ENCODE data around the gene DHX58. TPM values are rescaled to one million over a fixed set of nuclear protein-coding genes. Genes with fewer than 3 reads are reported as not detected.

DHX58 gene
- total and polyA plus RNA-seq, 2 of the 4 experiments (the other 2 are of a cell fraction), result 1.1 to 2.8 TPM

GRCh38 chr17:42092939-42093338, 19.6 kb downstream of the DHX58 start:
- Histone ChIP-seq H3K23ac (ENCODE audit: low read depth, low read length) (no peak overlapping the region), H4K8ac (ENCODE audit: low read depth in 2 of 2, low read length in 2 of 2) (no peak overlapping the region), H3K4ac (ENCODE audit: low read depth, low read length) (no peak overlapping the region), H2BK15ac (ENCODE audit: low read depth, low read length) (no peak overlapping the region), H3K14ac (replicated peaks; ENCODE audit: low read depth, low read length) (no peak overlapping the region), H3K9ac (ENCODE audit: low read depth, low read length) (no peak overlapping the region), H3K27me3 (ENCODE audit: control insufficient read depth, insufficient read depth, low read length) (peaks cover 82% of the 10 kb centered on the region), H3K56ac (ENCODE audit: extremely low read depth, insufficient read depth, low read length) (no peak overlapping the region), H4K91ac (ENCODE audit: insufficient read depth, low read depth, low read length) (no peak overlapping the region), H4K5ac (ENCODE audit: low read depth, low read length) (no peak overlapping the region), H3K79me1 (ENCODE audit: low read depth in 1 of 2, low read length in 2 of 2) (no peaks in the 10 kb centered on the region), H2BK120ac (ENCODE audit: low read depth, low read length) (no peak overlapping the region), H3K36me3 (ENCODE audit: control insufficient read depth, insufficient read depth, low read length) (no peaks in the 10 kb centered on the region), H3K18ac (ENCODE audit: low read depth, low read length) (no peak overlapping the region), H3K4me1 (ENCODE audit: control insufficient read depth, insufficient read depth, low read length) (no peaks in the 10 kb centered on the region), H2AK5ac (ENCODE audit: low read depth, low read length) (no peak overlapping the region), H3K4me3 (ENCODE audit: insufficient read depth, low read depth, low read length) (no peak overlapping the region), H3K9me1 (ENCODE audit: insufficient read depth, low read length) (no peaks in the 10 kb centered on the region), H3K9me3 (ENCODE audit: control insufficient read depth, insufficient read depth, low read length) (no peaks in the 10 kb centered on the region), H2AK9ac (replicated peaks; ENCODE audit: low read depth, low read length, poor library complexity) (no peak overlapping the region), H4K20me1 (ENCODE audit: insufficient read depth, low read length) (no peaks in the 10 kb centered on the region), H2BK5ac (ENCODE audit: low read depth, low read length, poor library complexity, severe bottlenecking) (no peak overlapping the region), H3K27ac (ENCODE audit: insufficient read depth, low read length) (no peak overlapping the region), H2AFZ (replicated peaks; ENCODE audit: low read length, poor library complexity) (no peak overlapping the region), H2BK20ac (ENCODE audit: low read depth, low read length) (no peak overlapping the region), H3K4me2 (ENCODE audit: low read depth, low read length) (no peak overlapping the region)
- DNase-seq (no peak), ATAC-seq (ENCODE audit: low read depth) (no peak)
- BruUV-seq (replicated peaks), result no TSS peak
- CTCF ChIA-PET, result no interaction called here
- POLR2A ChIA-PET (ENCODE audit: unreplicated experiment), result interaction anchor here (0.6 kb wide), 2 partner anchors 8 to 429 kb away, joined by 3 read pairs; no protein-coding TSS in a partner anchor
- in situ Hi-C loops (cut with MboI; ENCODE audit: low sequenced_read_pairs), result no loop called here
- WGBS, 2 experiments (ENCODE audit: extremely low coverage in 2 of 2, insufficient read length in 1 of 2), result no CpG with 5 or more reads among the region's 6 CpGs
- no peak for TF ChIP-seq CEBPB (IDR thresholded peaks at IDR 0.05; ENCODE audit: low read depth, low read length)
- no peak for TF ChIP-seq BHLHE40 (IDR thresholded peaks at IDR 0.05; ENCODE audit: low read depth, low read length)
- no peak for TF ChIP-seq CHD1 (IDR thresholded peaks at IDR 0.05; ENCODE audit: low read depth, low read length)
- TF ChIP-seq, protein P1, sequence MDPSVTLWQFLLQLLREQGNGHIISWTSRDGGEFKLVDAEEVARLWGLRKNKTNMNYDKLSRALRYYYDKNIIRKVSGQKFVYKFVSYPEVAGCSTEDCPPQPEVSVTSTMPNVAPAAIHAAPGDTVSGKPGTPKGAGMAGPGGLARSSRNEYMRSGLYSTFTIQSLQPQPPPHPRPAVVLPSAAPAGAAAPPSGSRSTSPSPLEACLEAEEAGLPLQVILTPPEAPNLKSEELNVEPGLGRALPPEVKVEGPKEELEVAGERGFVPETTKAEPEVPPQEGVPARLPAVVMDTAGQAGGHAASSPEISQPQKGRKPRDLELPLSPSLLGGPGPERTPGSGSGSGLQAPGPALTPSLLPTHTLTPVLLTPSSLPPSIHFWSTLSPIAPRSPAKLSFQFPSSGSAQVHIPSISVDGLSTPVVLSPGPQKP (IDR thresholded peaks at IDR 0.05; ENCODE audit: borderline replicate concordance, low read depth, low read length), result no peak
- TF ChIP-seq SMC3 (IDR thresholded peaks at IDR 0.05; ENCODE audit: low read depth, low read length), result no peak
- TF ChIP-seq, protein P2, sequence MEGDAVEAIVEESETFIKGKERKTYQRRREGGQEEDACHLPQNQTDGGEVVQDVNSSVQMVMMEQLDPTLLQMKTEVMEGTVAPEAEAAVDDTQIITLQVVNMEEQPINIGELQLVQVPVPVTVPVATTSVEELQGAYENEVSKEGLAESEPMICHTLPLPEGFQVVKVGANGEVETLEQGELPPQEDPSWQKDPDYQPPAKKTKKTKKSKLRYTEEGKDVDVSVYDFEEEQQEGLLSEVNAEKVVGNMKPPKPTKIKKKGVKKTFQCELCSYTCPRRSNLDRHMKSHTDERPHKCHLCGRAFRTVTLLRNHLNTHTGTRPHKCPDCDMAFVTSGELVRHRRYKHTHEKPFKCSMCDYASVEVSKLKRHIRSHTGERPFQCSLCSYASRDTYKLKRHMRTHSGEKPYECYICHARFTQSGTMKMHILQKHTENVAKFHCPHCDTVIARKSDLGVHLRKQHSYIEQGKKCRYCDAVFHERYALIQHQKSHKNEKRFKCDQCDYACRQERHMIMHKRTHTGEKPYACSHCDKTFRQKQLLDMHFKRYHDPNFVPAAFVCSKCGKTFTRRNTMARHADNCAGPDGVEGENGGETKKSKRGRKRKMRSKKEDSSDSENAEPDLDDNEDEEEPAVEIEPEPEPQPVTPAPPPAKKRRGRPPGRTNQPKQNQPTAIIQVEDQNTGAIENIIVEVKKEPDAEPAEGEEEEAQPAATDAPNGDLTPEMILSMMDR (conservative IDR thresholded peaks at IDR 0.05; ENCODE audit: low read depth, low read length), result no peak
- no peak for TF ChIP-seq NFE2L2 (IDR thresholded peaks at IDR 0.05; ENCODE audit: low read depth, low read length)
- TF ChIP-seq MAZ (IDR thresholded peaks at IDR 0.05; ENCODE audit: borderline replicate concordance, low read depth, low read length), result no peak
- no peak for TF ChIP-seq RCOR1 (IDR thresholded peaks at IDR 0.05; ENCODE audit: insufficient replicate concordance, low read length)
- TF ChIP-seq POLR2A (IDR thresholded peaks at IDR 0.05; ENCODE audit: low read depth, low read length), result no peak
- TF ChIP-seq MAFK (IDR thresholded peaks at IDR 0.05; ENCODE audit: low read depth, low read length), result no peak
- dilution Hi-C loops (cut with HindIII; ENCODE audit: low sequenced_read_pairs, unreplicated experiment), result no loop called here
- intact Hi-C loops (cut with micrococcal nuclease), result no loop called here
